IPS-NIHi7 (cell line): Measurements from ENCODE around the gene MFF.

ENCODE experiments used
- DNase-seq: peaks from one replicate; pipeline ENCODE4 v3.0.0; 2012; ENCODE audit warnings: mixed read lengths; ENCODE audit errors: extremely low spot score

MFF gene, protein sequence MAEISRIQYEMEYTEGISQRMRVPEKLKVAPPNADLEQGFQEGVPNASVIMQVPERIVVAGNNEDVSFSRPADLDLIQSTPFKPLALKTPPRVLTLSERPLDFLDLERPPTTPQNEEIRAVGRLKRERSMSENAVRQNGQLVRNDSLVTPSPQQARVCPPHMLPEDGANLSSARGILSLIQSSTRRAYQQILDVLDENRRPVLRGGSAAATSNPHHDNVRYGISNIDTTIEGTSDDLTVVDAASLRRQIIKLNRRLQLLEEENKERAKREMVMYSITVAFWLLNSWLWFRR

DNA sequence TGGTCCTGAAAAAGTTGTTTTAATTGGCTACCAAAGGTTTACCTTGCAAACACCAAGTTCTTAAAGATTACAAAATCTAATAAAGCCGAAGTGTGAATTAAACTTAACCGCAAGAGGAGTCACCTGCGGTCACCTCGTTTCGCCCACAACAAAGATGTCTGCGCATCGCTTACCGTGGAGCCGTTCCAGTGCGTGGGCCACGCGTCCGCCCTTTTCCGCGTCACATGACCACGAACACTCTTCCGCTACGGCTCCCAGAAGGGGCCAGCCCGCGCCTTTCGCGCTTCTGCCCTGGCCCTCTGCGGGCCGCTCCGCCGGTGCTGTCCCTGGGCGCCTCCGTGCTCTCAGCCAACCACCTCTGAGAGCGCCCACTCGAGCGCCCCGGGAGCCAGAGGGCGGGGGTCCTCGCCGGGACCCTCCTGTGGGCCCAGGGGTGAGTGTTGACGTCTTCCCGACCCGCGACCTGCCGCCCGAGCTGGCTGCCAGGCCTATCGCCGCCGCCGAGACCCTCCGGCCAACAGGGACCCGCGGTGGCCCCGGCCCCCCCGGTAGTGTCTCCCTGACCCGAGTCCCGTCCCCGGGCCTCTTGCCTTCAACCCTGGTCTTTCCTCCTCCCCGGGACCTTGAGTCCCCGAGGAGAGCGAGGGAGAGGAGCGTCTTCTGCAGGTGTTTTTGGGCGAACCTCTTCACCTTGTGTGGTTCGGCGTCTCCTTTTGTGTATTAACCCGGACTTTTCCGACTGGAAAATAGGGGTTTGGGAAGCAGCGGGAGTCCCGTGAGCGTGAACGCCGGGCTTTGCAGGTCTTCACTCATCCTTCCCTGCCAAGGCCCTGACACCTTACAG is at the start of gene MFF:
Gene MFF (plus strand): TSS at position 257 of the 844 bp plus-strand sequence. CDS start 5,415 bp downstream, outside the sequence.
- DNase-seq: peak; percentile 94

DNA sequence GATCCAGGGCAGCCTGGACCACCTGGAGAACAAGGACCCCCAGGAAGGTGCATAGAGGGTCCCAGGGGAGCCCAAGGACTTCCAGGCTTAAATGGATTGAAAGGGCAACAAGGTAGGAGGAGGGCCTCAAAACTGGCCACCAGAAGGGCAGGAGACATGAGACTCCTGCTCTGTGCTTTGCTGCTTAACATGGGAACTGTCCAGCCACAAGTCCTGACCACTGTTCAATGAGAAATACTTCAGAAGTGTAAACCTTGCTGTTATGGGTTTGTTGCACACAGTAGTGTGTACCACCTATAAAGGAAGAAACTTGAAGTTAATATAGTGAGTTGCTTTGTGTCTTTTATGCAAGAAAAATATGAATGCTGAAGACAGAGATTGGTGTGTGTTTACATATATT is 44.2 kb upstream of the MFF start:
- DNase-seq: no peak

DNA sequence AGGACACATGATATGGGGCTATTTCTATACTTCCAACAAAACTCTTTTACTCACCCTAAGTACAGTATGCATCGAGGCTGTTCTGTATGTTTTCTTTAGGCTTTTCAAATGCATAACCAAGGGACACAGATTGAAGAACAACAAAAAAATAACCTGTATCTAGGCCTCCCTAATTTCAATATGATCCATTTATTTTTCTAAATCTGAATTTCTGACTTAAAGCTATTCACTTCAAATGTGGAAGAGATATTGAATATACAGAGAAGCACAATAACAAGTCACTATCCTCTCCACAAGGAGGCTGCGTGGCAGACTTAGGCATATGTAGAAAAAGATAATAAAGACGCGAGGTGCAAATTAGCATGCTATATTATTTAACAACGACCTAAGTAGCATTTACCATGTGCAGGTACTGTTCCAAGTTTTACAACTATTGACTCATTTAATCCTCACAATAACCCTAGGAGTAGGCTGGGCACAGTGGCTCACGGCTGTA is 39.3 kb upstream of the MFF start:
- no peak for DNase-seq

DNA sequence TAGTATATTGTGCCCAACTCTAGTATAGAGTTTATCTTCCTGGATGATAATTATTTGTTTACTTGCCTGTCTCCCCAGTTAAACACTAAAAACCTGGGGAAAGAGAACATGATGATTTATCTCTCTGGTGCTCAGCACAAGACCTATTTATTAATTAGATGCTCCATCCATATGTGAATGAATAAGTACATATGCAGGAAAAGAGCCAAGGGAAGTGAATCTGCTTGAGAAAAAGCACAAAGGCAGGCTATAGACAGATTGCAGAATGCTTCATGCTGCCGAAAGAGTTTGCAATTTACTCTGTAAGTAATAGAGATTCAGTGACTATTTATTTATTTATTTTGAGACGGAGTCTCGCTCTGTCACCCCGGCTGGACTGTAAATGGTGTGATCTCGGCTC is 37.3 kb upstream of the MFF start:
- no peak for DNase-seq

DNA sequence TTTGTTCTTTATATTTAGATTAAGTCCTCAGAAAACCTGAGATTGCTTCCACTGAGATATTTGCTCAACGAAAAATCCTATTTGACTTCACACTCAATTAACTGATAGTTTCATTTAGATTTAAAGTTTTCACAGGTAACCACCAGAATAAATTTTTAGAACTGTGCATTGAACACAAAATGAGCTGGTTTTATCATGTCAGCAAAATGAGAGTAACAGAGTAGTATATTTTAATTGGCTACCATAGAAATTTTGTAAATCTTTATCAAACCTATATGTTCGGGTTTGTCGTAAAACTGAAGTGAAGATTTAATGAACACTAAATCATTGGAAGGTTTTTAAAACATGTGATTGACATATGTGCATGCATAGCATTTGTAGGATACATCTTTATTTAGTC is 32.7 kb upstream of the MFF start:
- no peak for DNase-seq

DNA sequence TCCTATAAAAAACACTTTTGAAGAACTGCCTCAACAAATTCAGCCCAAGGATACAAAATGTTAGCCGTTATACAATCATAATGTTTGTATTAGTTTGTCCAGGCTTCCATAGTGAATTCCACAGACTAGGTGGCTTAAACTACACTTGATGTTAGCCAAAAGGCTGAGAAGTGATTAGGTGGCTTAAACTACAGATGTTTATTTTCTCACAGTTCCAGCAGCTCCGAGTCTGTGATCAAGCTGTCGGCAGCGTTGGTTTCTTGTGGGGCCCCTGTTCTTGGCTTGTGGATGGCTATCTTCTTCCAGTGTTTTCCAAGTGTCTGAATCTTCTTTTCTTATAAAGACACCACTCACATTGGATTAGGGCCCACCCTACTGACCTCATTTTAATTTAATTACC is 31.5 kb upstream of the MFF start:
- no peak for DNase-seq

DNA sequence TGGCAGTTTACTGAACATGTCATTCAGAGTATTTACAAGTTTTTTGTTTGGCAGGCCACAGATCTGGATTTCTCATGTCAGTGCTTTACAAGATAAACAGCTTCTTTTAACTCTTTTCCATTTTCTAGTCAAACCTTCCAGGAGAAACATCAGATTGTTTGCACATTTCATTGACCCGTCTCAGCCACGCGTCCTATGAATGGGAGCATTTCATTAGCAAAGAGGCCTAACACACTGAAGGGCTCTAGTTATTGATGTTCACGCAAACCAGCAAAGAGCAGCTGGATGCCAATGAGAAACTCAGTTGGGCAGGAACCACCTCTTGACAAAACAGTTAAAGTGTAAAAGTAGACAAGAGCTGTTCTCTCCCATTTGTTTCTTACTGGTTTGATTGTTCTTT is 29.2 kb upstream of the MFF start:
- no peak for DNase-seq

DNA sequence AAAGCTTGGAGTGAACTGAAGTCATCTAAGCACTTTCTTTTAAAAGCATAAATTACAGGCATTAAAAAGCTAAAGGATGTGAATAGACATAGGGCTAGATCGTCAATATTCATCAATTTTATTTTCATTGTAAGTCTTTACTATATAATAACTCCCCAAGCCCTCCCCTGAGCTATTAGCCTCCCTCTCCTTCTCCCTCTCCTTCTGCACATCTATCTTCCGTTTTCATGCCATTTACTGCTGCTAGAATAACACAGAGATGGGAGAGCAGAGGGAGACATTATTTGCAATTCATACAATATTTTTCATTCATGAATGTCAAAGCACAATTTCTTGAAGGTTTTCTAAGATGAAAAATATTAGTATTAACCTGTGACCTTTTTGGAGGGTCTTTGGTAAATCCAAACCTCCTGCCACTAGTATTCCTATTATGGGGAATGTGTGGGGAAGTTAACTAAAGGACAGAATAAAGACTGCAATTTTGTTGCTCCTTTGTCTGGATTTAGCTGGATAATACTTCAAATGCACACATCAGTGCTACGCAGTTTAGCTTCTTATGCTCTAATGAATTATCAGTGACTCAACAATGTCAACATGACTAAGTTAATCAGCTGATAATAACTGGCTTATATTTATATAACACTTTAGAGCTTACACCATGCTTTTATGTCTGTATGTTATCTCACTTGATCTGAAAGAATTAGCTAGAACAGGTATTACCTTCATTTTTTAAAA is 28.2 kb upstream of the MFF start:
- DNase-seq: no peak

DNA sequence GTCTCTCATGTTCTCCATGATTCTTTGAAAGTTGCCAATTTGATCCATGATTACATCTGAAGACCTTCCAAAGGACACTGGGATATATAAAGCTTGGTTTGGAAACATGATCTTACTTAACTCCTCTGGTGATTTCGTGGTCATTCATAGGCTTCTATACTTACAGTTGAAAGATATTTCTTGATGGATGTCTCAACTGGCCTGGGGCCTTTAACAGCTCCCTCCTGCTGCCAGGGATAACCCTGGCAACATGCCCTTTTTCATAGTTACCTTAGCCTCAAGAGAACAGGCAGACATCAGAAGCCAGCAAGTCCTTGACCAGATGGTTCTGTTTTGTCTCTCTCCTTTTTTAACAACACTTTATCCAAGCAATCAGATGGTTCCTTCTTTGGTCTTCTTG is 23.5 kb upstream of the MFF start:
- DNase-seq: no peak

DNA sequence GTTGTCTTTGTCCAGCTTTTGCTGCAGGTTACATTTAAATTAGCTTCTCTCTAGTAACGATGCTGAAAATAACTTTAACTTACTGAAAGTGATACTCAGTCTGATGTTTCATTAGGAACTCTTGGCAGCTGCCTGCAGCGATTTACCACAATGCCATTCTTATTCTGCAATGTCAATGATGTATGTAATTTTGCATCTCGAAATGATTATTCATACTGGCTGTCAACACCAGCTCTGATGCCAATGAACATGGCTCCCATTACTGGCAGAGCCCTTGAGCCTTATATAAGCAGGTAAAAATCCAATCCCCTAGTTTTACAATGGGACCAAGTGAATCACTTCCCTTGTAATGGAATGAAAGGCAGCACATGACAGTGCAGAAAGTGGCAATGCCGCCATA is 16.3 kb upstream of the MFF start:
- no peak for DNase-seq

DNA sequence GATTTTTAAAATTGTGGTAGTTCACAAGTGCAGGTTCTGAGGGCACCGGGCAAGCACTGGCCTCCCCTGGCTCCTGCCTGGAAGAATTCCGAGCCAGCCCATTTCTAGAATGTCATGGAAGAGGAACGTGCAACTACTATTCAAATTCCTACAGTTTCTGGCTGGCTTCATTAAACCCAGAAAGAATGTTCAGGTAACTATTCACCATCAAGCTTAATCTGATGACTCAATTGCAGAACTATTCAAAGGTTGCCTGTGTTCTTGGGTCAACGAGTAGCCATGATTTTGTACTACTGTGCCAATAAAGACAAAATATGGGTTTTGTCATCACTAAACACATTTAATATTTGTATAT is 14.3 kb upstream of the MFF start:
- DNase-seq: no peak

DNA sequence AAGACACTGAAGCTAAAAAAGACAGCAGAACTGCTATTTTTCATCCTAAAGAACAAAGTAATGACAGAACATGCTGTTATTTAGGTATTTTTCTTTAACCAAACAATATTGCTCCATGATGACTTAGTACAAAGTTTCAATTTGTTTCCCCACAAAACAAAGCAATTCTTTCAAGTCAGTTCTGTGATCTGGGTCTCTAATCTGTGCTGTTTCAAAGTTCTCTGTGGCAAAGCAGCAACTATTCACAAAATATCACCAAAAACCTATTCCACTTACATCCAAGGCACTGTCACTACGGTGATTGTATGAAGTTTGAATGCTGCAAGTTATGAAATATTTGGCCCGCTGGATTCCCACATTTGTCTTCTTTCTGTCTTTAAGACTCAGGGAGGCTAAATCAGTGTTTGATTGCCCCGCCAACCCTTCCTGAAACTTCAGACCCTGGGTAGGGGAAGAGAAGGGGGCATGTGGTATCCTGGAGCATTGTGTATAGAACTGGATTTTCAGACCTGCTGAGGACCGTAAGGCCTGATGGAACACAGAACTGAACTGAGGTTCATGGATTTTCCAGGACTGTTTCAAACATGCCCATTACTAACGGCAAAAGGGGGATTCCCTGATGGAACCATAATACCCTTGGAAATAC is 13.1 kb upstream of the MFF start:
- no peak for DNase-seq

DNA sequence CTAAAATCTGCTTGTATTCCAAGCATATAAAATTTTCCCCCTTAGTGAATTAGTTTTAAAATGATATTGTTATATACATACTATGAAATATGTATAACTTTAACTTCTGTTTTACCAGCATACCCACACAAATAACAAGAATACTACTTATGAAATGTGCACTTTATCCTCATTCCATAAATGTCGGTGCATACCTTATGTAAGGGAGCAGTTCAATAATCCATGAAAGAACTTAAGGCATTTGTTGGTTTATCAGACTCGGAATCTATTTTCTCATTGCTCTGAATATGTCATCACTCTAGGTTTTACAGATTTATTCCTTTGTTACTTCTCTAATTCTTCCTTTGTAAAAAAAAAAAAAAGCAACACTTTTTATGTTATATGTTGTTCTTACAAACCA is 12.5 kb upstream of the MFF start:
- no peak for DNase-seq

DNA sequence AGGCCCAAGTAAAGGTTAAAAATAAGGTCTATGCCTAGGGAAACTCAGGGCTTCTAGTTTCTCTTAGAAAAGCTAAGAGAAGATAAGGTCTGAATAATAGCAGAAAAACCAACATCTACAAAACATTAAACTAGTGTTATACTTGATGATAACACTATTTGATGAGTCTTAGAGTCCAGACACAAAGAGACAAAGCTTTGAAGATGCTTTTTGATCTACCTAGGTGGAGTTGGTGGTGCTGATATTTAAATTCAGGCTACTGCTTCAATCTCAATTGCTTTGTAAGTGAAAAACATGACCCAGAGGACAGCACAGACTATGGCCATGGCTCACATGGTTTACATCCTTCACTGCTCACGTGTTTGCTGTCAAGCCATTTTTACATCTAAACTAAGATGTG is 11.7 kb upstream of the MFF start:
- DNase-seq: no peak

DNA sequence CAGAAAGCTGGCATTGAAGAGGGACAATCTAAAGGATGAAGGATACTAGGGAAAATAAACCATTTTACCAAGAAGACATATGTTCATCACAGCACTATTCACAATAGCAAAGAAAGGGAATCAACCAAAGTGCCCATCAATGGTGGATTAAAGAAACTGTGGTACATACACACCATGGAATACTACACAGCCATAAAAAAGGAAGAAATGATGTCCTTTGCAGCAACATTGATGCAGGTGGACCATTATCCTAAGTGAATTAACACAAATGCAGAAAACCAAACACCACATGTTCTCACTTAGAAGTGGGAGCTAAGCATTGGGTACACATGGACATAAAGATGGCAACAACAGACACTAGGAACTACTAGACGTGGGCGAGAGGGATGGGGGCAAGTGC is 7.2 kb upstream of the MFF start:
- no peak for DNase-seq

DNA sequence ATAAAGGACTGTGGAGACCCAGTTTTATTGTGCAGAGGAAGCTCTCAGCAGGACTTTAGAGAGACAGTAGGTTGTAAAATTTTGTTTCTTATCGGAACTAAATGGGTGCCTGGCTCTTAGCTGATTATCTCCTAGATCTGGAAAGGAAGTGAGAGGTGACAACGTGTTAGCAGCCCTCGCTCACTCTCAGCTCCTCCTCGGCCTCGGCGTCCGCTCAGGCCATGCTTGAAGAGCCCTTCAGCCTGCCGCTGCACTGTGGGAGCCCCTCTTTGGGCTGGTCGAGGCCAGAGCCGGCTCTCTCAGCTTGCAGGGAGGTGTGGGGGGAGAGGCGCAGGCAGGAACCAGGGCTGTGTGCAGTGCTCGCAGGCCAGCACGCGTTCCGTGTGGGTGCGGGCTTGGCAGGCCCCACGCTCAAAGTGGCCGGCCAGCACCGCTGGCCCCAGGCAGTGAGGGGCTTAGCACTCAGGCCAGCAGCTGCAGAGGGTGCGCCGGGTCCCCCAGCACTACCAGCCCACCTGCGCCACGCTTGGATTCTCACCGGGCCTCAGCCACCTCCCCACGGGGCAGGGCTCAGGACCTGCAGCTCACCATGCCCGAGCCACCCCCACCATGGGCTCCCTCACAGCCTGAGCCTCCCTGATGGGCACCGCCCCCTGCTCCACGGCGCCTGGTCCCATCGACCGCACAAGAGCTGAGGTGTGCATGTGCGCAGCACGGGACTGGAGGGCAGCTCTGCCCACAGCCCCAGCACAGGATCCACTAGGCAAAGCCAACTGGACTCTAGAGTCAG is 4.6 kb upstream of the MFF start:
- DNase-seq: no peak

DNA sequence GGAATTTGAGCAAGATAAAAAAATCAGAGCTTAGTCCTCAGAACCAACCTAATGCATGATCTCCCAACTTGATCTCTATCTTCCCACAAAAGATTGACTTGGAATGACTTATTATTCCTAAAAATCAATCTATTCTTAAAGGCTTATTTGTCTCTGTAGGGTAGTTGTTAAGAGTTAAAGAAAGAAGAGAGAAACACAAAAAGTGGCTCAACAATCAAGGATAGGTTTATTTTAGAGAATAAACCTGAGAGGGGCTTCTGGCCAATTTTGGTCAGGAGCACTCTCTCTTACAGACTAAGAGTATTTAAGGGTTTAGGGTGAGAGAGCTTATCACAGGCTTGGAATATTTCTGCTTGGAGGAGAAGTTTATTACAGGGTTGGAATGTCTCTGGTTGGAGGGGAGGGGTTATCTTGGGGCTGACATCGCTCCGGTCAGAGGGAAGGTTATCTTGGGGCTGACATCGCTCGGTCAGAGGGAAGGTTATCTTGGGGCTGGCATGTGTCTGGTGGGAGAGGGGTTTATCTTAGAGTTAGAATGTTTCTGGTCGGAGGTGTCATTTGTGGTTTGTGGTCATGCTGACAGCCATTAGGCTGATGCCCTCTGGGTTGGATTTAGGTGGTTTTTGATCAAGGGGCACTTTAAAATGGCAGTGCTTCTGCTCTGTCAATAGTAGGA is 2.4 kb upstream of the MFF start:
- no peak for DNase-seq

DNA sequence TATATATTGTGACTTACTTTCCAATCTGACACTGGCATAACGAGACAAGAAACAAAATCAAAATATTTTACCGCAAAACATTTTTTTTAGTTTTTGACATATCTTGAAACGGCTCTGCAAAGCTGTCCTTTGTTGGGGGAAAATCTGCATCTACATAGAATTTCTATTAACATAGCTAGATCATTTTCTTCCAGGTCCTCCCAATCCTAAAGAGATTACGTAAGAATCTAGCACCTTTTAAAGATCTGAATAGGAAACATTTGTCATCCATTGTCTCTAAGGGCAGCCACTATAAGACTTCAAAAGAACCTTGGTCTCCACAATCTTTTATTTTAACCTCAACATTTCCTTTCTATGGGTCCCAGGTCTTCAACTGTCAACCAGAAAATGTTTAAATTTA is 1.2 kb upstream of the MFF start:
- DNase-seq: no peak

DNA sequence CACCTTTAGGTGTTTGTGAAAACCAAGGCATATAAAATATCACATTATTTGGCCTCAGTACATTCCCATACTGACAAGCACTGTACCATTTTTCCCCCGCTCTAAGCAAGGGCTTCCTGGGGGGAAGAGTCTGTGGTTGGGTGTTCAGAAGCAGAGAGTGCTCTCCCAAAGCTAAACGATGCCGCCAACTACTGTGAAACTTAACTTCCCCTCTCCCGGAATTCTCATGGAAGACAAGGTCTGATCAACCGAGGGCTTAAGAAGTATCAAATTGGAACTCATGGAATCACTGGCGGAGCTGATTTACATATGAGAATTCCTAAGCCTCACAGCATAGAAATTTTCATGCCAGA is 433 bp upstream of the MFF start:
- DNase-seq: peak; percentile 18

DNA sequence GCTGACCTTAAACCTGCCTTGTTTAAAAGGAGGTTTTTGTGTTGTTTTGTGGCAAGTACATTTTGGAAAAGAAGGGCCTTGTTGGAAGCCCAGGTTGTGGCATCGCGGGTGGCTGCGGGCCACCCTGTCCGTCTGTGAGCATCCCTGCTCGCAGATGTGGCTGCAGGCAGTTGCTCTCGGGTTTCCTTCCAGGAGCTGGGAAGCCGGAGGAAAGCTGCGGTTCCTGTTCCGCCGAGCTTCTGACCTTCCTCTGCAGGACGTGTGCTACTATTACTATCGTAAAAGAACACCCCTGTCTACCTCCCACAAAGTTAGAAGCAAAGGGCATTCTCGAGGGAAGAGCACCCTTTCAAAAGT is 766 bp downstream of the MFF start:
- DNase-seq: peak; percentile 42

DNA sequence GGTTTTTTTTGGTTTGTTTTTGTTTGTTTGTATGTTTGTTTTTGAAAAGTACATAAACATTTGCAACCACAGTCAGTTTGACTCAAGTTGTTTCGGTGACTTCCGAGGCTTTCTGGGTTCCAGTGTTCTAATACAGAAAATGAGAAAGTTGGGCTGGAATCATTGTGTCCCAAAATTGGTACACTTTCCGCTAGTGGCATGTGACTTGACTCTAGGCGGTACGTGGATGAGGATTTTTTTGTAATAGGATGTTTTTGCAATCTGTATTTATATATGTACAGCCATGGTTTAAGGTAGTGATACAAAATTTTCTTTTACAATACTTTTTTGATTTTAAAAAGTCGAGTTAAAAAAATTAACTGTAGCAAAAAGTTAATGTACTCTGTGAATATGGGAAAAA is 1.7 kb downstream of the MFF start:
- no peak for DNase-seq
